ENCODE results near the gene PLXDC2.

GRCh38 chr10:20109613-20110012, 293.4 kb downstream of the PLXDC2 start:
- TF ChIP-seq CTCF (IDR thresholded peaks at IDR 0.05; ENCODE audit: poor library complexity) = no peak
- no peak for TF ChIP-seq EZH2phosphoT487 (IDR thresholded peaks at IDR 0.05; ENCODE audit: low read depth, severe bottlenecking, unreplicated experiment)
- no peak for TF ChIP-seq EZH2 (IDR thresholded peaks at IDR 0.05; ENCODE audit: borderline replicate concordance)

Measured in hepatocyte (in vitro differentiated cells).